ENCODE measurements around the gene NTN1.

DNA sequence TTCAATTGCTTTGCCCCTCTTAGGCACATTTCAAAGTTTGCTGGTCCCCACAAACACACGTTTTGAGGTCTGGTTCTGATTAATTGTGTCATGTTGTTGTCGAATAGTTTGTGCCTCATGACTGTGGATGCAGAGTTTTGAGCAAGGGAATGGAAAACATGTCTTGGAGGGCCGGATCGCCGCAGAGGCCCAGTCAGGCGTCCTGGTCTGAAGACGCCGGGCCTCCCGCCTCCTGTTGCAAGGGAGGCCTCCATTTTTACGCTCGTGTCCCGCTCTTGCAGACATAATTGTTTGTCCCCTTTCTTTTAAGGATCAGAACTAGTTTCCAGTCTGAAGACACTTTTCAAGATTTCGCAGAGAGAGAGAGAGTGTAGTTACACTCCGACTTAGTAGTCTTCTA is 3.2 kb downstream of the NTN1 start:
- TF ChIP-seq, protein P1, sequence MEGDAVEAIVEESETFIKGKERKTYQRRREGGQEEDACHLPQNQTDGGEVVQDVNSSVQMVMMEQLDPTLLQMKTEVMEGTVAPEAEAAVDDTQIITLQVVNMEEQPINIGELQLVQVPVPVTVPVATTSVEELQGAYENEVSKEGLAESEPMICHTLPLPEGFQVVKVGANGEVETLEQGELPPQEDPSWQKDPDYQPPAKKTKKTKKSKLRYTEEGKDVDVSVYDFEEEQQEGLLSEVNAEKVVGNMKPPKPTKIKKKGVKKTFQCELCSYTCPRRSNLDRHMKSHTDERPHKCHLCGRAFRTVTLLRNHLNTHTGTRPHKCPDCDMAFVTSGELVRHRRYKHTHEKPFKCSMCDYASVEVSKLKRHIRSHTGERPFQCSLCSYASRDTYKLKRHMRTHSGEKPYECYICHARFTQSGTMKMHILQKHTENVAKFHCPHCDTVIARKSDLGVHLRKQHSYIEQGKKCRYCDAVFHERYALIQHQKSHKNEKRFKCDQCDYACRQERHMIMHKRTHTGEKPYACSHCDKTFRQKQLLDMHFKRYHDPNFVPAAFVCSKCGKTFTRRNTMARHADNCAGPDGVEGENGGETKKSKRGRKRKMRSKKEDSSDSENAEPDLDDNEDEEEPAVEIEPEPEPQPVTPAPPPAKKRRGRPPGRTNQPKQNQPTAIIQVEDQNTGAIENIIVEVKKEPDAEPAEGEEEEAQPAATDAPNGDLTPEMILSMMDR (IDR thresholded peaks at IDR 0.05): no peak
- peak; percentile 19 for TF ChIP-seq EZH2 (IDR thresholded peaks at IDR 0.05)
- TF ChIP-seq EZH2phosphoT487 (IDR thresholded peaks at IDR 0.05): no peak
